GM19324 (cell line): ENCODE measurements around the gene DCDC2C.
"Not testable (repeated sequence)": the region's sequence is repeated elsewhere in the genome, so short reads cannot be mapped to it uniquely, and the experiment has no call there.

ENCODE experiments used
- ATAC-seq: cut with Tn5 transposase; IDR thresholded peaks from one replicate; pipeline ENCODE4 v1.9.1; 2021; ENCODE audit warnings: mild to moderate bottlenecking, moderate library complexity; ENCODE audit not compliant: unreplicated experiment, low FRiP score

Gene DCDC2C

GRCh38 chr2:3806730-3807129, 103.4 kb downstream of the DCDC2C start:
- ATAC-seq, result no peak

- no peak for ATAC-seq
Measured at GRCh38 chr2:3807853-3808252, 104.5 kb downstream of the DCDC2C start.

- ATAC-seq, result no peak
Measured at GRCh38 chr2:3814706-3815245, 111.4 kb downstream of the DCDC2C start.

GRCh38 chr2:3817144-3817543, 113.8 kb downstream of the DCDC2C start:
- not testable (repeated sequence) for ATAC-seq

GRCh38 chr2:3823748-3824147, 120.4 kb downstream of the DCDC2C start:
- no peak for ATAC-seq

GRCh38 chr2:3827673-3828575, 124.5 kb downstream of the DCDC2C start:
- no peak for ATAC-seq

- no peak for ATAC-seq
Measured at GRCh38 chr2:3830796-3831195, 127.4 kb downstream of the DCDC2C start.

GRCh38 chr2:3837086-3837485, 133.7 kb downstream of the DCDC2C start:
- no peak for ATAC-seq

GRCh38 chr2:3838348-3838747, 135.0 kb downstream of the DCDC2C start:
- no peak for ATAC-seq

GRCh38 chr2:3839476-3839875, 136.1 kb downstream of the DCDC2C start:
- no peak for ATAC-seq

GRCh38 chr2:3840611-3841155, 137.3 kb downstream of the DCDC2C start:
- no peak for ATAC-seq

GRCh38 chr2:3847397-3848052, 144.2 kb downstream of the DCDC2C start:
- ATAC-seq, result no peak

- ATAC-seq, result no peak
Measured at GRCh38 chr2:3848776-3849175, 145.4 kb downstream of the DCDC2C start.

- ATAC-seq, result no peak
Measured at GRCh38 chr2:3849213-3849612, 145.8 kb downstream of the DCDC2C start.

- ATAC-seq, result no peak
Measured at GRCh38 chr2:3857576-3857975, 154.2 kb downstream of the DCDC2C start.

- no peak for ATAC-seq
Measured at GRCh38 chr2:3864943-3865865, 161.8 kb downstream of the DCDC2C start.

GRCh38 chr2:3867469-3867868, 164.1 kb downstream of the DCDC2C start:
- no peak for ATAC-seq

GRCh38 chr2:3868012-3868805, 164.8 kb downstream of the DCDC2C start:
- no peak for ATAC-seq

- ATAC-seq, result no peak
Measured at GRCh38 chr2:3870222-3870621, 166.8 kb downstream of the DCDC2C start.
